GM12875 (cell line): ENCODE measurements around the gene TMEM18.

Source experiments
- H3K4me3 ChIP-seq: one replicate; pipeline ENCODE4 v1.5.1; 2011; ENCODE audit warnings: low read depth, low read length, control low read depth
- CTCF ChIP-seq: IDR thresholded peaks from 2 replicates; pipeline ENCODE4 v1.5.1; 2011; ENCODE audit warnings: low read depth, mild to moderate bottlenecking, control low read depth, inconsistent platforms, low read length, moderate library complexity, borderline replicate concordance; ENCODE audit not compliant: insufficient read depth

Gene TMEM18

GRCh38 chr2:693606-694005, 16.4 kb upstream of the TMEM18 start:
- no peak for TF ChIP-seq CTCF
- H3K4me3 ChIP-seq: no peak overlapping the region

GRCh38 chr2:692767-693166, 15.6 kb upstream of the TMEM18 start:
- H3K4me3 ChIP-seq: no peak overlapping the region
- TF ChIP-seq CTCF: no peak

GRCh38 chr2:691821-692761, 14.9 kb upstream of the TMEM18 start:
- no peak overlapping the region for H3K4me3 ChIP-seq
- TF ChIP-seq CTCF: no peak

GRCh38 chr2:690799-691198, 13.6 kb upstream of the TMEM18 start:
- H3K4me3 ChIP-seq: no peak overlapping the region
- no peak for TF ChIP-seq CTCF

- TF ChIP-seq CTCF: no peak
- no peak overlapping the region for H3K4me3 ChIP-seq
These were observed 12.8 kb upstream of the TMEM18 start for GRCh38 chr2:689877-690510.

GRCh38 chr2:689237-689636, 12.0 kb upstream of the TMEM18 start:
- TF ChIP-seq CTCF: no peak
- no peak overlapping the region for H3K4me3 ChIP-seq
